M059J (cell line): ENCODE measurements around the gene GGCT. TPM values are rescaled to one million over a fixed set of nuclear protein-coding genes. Genes with fewer than 3 reads are reported as not detected.

Source experiments
- DNase-seq: peaks from one replicate; pipeline ENCODE4 v3.0.0-alpha.2; 2012; ENCODE audit warnings: low read depth
- total RNA-seq: library from RNA; depleted of rRNA; stranded (reverse); fragments of >200 nt; shearing (Covaris generic); gene quantifications from 2 replicates; pipeline ENCODE4 v1.2.3, GENCODE V29; 2014; rRNA removed

GGCT gene
- total RNA-seq, 1 experiment from 2014 or later = 68.0 TPM

- DNase-seq = no peak
These were observed 41.1 kb downstream of the GGCT start for GRCh38 chr7:30463405-30464145.

GRCh38 chr7:30462179-30462578 is 42.5 kb downstream of the GGCT start:
- no peak for DNase-seq

- DNase-seq = no peak
These were observed 44.4 kb downstream of the GGCT start for GRCh38 chr7:30460246-30460633.

- peak; percentile 52 for DNase-seq
These were observed 44.9 kb downstream of the GGCT start for GRCh38 chr7:30459591-30460245.

DNA sequence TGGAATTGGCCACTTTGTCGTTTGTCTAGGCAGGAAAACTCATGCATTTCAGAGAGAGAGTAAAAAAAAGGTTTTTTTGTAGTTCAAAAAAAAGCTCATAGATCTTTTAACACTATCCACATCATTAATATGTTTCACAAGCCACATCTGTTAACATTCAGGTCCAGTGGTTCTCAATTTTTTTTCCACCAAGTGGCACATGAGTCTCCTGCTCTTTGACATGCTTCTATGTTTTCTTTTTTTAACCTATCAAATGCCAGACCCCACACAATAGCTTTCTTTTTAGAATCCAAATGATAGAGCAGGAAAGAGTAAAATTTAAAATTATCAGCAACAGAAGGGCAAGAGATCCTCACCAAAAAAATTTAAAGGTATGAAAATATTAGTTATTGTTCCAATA is 46.3 kb downstream of the GGCT start:
- DNase-seq = no peak

DNA sequence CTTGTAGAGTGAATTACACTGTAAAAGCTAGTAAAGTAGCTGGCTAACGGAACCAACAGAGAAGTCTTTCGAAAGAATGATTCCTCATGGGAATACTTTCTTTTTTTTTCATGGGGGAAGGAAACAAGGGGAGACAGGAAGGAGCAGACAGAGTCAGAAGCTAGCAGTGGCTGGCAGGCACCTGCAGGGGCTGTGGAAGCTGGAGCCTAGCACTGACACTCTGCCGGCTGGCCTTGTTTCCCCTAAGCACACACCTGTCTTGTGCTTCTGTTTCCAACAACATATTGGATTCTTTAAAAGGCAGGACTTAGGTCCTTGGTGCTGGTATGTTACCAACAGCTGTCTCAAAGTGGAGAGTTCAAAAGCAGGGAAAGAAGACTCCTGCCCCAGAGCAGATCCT is 50.7 kb downstream of the GGCT start:
- no peak for DNase-seq

DNA sequence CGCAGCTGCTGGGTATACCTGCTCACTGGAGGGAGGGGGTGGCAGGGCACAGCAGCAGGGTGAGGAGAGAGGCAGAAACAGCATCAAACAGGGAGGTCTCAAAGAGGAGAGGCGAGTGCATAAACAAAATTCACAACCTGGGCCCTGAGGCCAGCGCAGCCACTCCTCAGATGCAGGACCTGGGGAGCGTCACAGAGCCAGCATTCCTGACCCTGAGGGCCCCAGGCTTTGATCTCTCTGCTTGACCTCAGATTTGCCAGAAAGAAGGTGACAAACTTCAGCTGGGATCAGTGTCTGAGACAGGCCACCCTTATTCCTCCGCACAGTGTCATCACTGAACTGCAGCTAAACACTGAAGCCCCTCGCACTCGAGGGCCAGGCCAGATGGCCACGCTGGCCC is 51.6 kb downstream of the GGCT start:
- no peak for DNase-seq

DNA sequence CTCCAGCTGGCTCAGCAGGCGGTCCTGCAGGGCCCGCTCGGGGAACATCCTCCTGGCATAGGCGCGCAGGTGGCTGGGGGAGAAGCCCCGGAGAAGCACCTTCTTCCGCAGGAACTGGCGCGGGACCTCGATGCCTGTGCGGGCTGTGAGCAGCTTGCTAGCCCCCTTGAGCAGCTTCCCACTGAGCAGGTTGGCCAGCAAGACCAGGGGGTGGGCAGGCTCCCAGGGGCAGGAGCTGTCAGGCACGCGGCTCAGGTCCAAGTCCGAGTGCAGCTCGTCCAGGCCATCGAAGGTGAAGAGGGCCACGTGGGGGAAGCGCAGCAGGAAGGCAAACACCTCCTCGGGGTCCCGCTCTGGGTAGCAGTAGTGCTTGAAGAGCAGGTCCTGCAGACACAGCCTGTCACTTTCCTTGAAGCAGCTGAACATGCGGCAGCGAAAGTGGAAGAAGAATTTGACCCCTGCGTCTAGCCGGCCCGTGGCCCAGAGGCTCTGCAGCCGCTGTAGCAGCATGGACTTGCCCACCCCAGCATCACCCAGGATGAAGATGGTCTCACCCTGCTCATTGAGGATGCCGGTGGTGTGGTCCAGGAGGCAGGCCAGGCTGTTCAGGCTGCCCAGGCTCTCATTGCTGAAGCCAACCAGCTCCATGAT is 52.2 kb downstream of the GGCT start:
- DNase-seq = no peak

DNA sequence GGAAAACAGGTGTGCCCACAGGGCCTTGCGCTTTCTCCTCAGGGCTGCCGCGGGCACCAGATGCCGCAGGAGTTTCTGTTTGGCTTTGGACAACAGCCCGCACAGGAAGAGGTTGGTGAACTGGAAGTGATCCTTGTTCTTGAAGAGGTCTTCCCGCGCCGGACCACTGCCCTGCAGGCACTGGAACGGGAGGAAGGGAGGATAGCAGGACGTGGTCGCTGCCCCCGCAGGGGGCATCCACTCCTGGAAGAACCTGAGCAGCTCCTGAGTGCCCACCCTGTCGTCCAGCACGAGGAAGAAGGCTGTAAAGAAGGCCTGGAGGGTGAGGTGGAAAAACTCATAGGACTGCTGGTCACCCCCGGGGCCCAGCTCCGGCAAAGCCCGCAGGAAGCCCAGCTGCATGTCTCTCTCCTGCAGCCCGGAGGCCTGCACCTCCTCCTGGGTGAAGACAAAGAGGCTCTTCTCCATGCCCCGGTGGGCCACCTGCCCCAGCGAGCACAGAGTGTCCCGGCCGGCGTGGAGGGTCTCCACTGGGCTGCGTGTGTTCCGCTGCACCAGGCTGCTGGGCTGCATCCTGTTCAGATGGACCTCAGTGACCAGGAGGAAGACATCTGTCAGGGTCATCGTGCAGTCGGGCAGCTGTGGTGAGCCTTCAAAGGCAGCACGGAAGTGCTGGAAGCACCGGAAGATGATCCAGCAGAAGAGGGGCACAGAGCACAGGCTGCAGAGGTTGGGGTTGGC is 52.9 kb downstream of the GGCT start:
- DNase-seq = no peak

- no peak for DNase-seq
These were observed 53.6 kb downstream of the GGCT start for GRCh38 chr7:30450983-30451497.

DNA sequence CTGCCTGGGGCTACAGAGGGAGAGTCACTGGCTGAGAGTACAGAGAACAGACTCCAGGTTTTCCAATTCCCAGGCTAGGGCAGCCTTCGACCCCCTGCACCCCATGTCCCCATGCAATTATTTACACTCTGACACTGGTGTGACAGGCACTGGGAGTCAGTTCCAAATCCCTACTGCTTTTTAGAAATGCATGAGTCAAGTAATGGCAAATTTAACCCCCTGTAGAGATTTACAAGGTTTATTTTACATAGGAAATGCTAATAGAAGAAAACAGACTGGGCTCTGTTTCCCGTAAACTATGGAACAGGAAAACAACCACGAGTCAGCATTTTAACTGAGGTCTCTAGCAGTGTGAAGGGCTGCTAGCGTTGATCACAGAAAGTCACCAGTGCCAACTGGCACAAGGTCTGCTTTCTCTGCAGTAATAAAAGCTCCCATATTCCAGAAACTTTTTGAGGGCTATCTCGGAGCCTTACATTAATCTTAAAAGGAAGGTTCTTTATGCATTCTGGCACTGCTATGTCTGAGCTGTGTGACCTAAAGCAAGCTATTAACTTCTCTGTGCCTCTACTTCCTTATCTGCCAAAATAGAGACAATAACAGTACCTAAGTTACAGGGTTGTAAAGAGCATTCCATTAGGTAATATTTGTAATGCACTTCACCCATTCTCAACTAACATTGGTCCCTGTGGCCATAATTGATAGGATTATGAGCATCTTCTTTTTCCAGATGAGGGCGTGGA is 54.2 kb downstream of the GGCT start:
- peak; percentile 7 for DNase-seq

- no peak for DNase-seq
These were observed 56.0 kb downstream of the GGCT start for GRCh38 chr7:30448461-30449189.

- DNase-seq = no peak
These were observed 57.2 kb downstream of the GGCT start for GRCh38 chr7:30447466-30447865.

Other genes with a start within 250 kb of the GGCT start
- gene ZNRF2, start 220.2 kb downstream of the GGCT start, total RNA-seq = 10.3 and 12.1 TPM in 2 replicates
- 1.3 and 4.6 TPM in 2 replicates for gene NOD1, start 26.0 kb downstream of the GGCT start, total RNA-seq
- 91.7 and 97.2 TPM in 2 replicates for gene GARS1, start 90.0 kb upstream of the GGCT start, total RNA-seq
- gene CRHR2, start 177.6 kb upstream of the GGCT start, total RNA-seq = not detected in 2 replicates
- gene INMT, start 247.3 kb upstream of the GGCT start, total RNA-seq = 0.22 TPM in 1 of 2 replicates, not detected in the other